Epithelial cell of esophagus (primary cell): ENCODE data around the gene AAR2.

Source experiments
- DNase-seq: peaks from one replicate; pipeline ENCODE4 v3.0.0; 2010; ENCODE audit warnings: low read depth
- H3K4me3 ChIP-seq: 2 replicates; pipeline ENCODE4 v1.5.1; 2011; ENCODE audit warnings: mild to moderate bottlenecking, low read length, control low read depth
- CTCF ChIP-seq: IDR thresholded peaks from 2 replicates; pipeline ENCODE4 v1.5.1; 2011; ENCODE audit warnings: low read depth, mild to moderate bottlenecking, low read length, control low read depth, inconsistent platforms; ENCODE audit not compliant: insufficient read depth; ENCODE audit errors: missing control alignments

The AAR2 gene

GRCh38 chr20:36277546-36277945 is 41.3 kb downstream of the AAR2 start:
- H3K4me3 ChIP-seq: no peak overlapping the region
- TF ChIP-seq CTCF: no peak
- DNase-seq: no peak

DNA sequence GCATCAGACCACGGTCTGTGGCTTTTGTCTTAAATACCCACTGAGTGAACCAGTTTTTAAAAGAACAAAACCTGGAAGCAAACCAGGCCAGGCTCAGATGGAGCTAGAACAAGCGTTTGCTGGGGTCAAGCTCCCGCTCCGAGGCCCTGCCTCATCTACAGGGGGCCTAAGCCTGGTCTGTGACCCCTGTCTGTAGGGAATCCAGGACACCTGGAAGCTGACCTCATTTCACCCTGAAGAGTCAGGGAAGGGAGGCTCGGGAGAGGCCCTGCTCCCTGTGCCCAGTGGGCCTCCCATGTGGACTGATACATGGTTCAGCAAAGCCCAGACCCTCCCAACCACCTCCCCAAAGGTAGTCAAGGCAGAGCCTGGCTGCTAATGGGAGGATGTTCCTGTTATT is 43.1 kb downstream of the AAR2 start:
- no peak for DNase-seq
- TF ChIP-seq CTCF: no peak
- no peak overlapping the region for H3K4me3 ChIP-seq

- TF ChIP-seq CTCF: no peak
- no peak for DNase-seq
- H3K4me3 ChIP-seq: no peak overlapping the region
Measured at GRCh38 chr20:36279776-36280175, 43.5 kb downstream of the AAR2 start.

DNA sequence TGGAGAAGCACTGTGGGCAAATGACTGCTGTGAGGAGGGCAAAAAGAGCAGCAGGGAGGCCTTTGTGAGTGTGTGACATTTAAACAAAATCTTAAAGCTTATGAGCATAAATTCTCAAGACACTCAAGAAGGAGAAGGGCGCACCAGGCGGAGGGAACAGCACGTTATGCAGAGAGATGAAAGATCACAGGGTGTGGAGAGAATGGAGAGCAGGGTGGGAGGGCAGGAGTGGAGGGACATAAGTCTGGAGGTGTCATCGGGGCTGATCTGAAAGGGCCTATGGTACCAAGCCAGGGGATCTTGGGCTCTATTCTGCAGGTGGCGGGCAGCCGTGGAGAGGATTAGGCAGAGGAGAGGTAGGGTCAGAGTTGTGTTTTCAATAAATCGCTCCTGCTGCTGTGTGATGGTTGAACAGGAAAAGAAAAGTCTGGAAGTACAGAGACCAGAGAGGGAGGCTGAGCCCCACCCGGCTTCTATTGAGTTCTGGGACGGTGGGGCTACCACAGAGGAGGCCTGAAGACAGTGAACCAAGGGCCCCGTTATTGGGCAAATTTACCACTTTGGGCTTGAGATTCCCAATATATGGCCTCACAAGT is 45.6 kb downstream of the AAR2 start:
- H3K4me3 ChIP-seq: no peak overlapping the region
- no peak for TF ChIP-seq CTCF
- no peak for DNase-seq

GRCh38 chr20:36284751-36285150 is 48.5 kb downstream of the AAR2 start:
- no peak overlapping the region for H3K4me3 ChIP-seq
- TF ChIP-seq CTCF: no peak
- no peak for DNase-seq

GRCh38 chr20:36285746-36286447 is 49.6 kb downstream of the AAR2 start:
- TF ChIP-seq CTCF: no peak
- DNase-seq: no peak
- no peak overlapping the region for H3K4me3 ChIP-seq

- H3K4me3 ChIP-seq: no peak overlapping the region
- no peak for TF ChIP-seq CTCF
- DNase-seq: no peak
Measured at GRCh38 chr20:36297656-36298055, 61.4 kb downstream of the AAR2 start.
